A673 (cell line): Measurements from ENCODE around the gene PDE8B.

Source experiments
- CTCF ChIP-seq: fragments of 300-800, 200-600 bp; sonication (generic); conservative IDR thresholded peaks from 2 replicates; pipeline ENCODE4 v1.5.1; 2017; ENCODE audit warnings: low read depth, mild to moderate bottlenecking, antibody characterized with exemption, low read length, moderate library complexity, mixed read lengths
- EZH2 ChIP-seq: fragments of 200-600 bp; sonication (generic); IDR thresholded peaks from 2 replicates; pipeline ENCODE4 v1.6.1; 2017; ENCODE audit warnings: borderline replicate concordance, low read depth, mild to moderate bottlenecking, mixed read lengths, antibody characterized with exemption, low read length; ENCODE audit not compliant: poor library complexity, severe bottlenecking

GRCh38 chr5:77423022-77423750, 212.7 kb downstream of the PDE8B start:
- TF ChIP-seq CTCF (no peak), EZH2 (no peak)
